HEK293 (cell line): ENCODE measurements around the gene SIRPB2.

Source experiments
- CTCF ChIA-PET: fragments of 350-600 bp; formaldehyde crosslinking; extraction: SDS; loops from one replicate; lab custom pipeline; 2021; ENCODE audit warnings: antibody characterized with exemption; lab: Yijun Ruan, JAX
- POLR2A ChIA-PET: fragments of 300-600 bp; formaldehyde crosslinking; extraction: SDS; loops from one replicate; lab custom pipeline; 2020; ENCODE audit warnings: antibody characterized with exemption, inconsistent platforms; lab: Yijun Ruan, JAX
- H3K27ac ChIP-seq: fragments of 200-500 bp; sonication (Bioruptor generic); 2 replicates; pipeline ENCODE4 v1.5.1; 2014; ENCODE audit warnings: low read depth, low read length, control low read depth, inconsistent platforms; ENCODE audit errors: extremely low read depth
- H3K36me3 ChIP-seq, 2 experiments: fragments of 200-500 bp in 1 of 2; sonication (Bioruptor generic) in 1 of 2; 1 replicate in 1 of 2; 2 replicates in 1 of 2; pipeline ENCODE4 v1.5.1; 2014 to 2017; ENCODE audit warnings: inconsistent platforms in 2 of 2, low read length in 2 of 2; ENCODE audit not compliant: control insufficient read depth in 2 of 2, insufficient read depth in 1 of 2
- H3K4me1 ChIP-seq: fragments of 200-500 bp; sonication (Bioruptor generic); 2 replicates; pipeline ENCODE4 v1.5.1; 2014; ENCODE audit warnings: mild to moderate bottlenecking, low read length, inconsistent platforms; ENCODE audit not compliant: control insufficient read depth, insufficient read depth
- H3K4me3 ChIP-seq: 2 replicates; pipeline ENCODE4 v1.5.1; 2011; ENCODE audit warnings: low read depth, mild to moderate bottlenecking, control low read depth, low read length, moderate library complexity
- H3K9me3 ChIP-seq: fragments of 200-500 bp; sonication (Bioruptor generic); 2 replicates; pipeline ENCODE4 v1.5.1; 2014; ENCODE audit warnings: low read depth, low read length, inconsistent platforms; ENCODE audit not compliant: control insufficient read depth, insufficient read depth
- HOXD13 ChIP-seq: sonication (generic); formaldehyde crosslinking; IDR thresholded peaks from 2 replicates; pipeline ENCODE4 v1.8.0; 2022; ENCODE audit warnings: missing genetic modification reagents, borderline replicate concordance
- PRDM1 ChIP-seq: fragments of 450-650 bp; formaldehyde crosslinking; IDR thresholded peaks from 2 replicates; pipeline ENCODE4; 2016; ENCODE audit warnings: missing biosample characterization, missing genetic modification characterization
- SP3 ChIP-seq: fragments of 450-650 bp; formaldehyde crosslinking; IDR thresholded peaks from 2 replicates; pipeline ENCODE4 v1.5.1; 2016; ENCODE audit warnings: missing biosample characterization, missing genetic modification characterization
- ZNF302 ChIP-seq: fragments of 450-650 bp; formaldehyde crosslinking; IDR thresholded peaks from 2 replicates; pipeline ENCODE4 v1.5.1; 2016; ENCODE audit warnings: missing biosample characterization, missing genetic modification characterization, low read depth
- ZNF48 ChIP-seq: fragments of 450-650 bp; formaldehyde crosslinking; IDR thresholded peaks from 2 replicates; pipeline ENCODE4 v1.5.1; 2016; ENCODE audit warnings: missing biosample characterization, missing genetic modification characterization
- ZNF510 ChIP-seq: fragments of 450-650 bp; formaldehyde crosslinking; IDR thresholded peaks from 2 replicates; pipeline ENCODE4 v1.5.1; 2018; ENCODE audit warnings: mild to moderate bottlenecking, missing genetic modification characterization, missing biosample characterization; ENCODE audit not compliant: insufficient replicate concordance
- ZNF585B ChIP-seq: fragments of 450-650 bp; formaldehyde crosslinking; IDR thresholded peaks from 2 replicates; pipeline ENCODE4 v1.5.1; 2016; ENCODE audit warnings: missing biosample characterization, missing genetic modification characterization
- ZNF626 ChIP-seq: fragments of 450-650 bp; sonication (Bioruptor Pico); formaldehyde crosslinking; IDR thresholded peaks from 2 replicates; pipeline ENCODE4 v1.5.1; 2018; ENCODE audit warnings: missing biosample characterization, missing genetic modification characterization, inconsistent platforms
- ZNF76 ChIP-seq: fragments of 450-650 bp; formaldehyde crosslinking; IDR thresholded peaks from 2 replicates; pipeline ENCODE4; 2016; ENCODE audit warnings: low read depth, missing biosample characterization, missing genetic modification characterization, borderline replicate concordance
- ZNF785 ChIP-seq: fragments of 450-650 bp; formaldehyde crosslinking; IDR thresholded peaks from 2 replicates; pipeline ENCODE4 v1.5.1; 2016; ENCODE audit warnings: missing biosample characterization, missing genetic modification characterization
- ZSCAN23 ChIP-seq: fragments of 450-650 bp; formaldehyde crosslinking; IDR thresholded peaks from 2 replicates; pipeline ENCODE4 v1.5.1; 2016; ENCODE audit warnings: missing biosample characterization, missing genetic modification characterization
- ZSCAN30 ChIP-seq: fragments of 450-650 bp; IDR thresholded peaks from 2 replicates; pipeline ENCODE4 v1.5.1; 2018; ENCODE audit warnings: missing biosample characterization, mild to moderate bottlenecking, missing genetic modification characterization, moderate library complexity
- TF ChIP-seq, protein P1 (sequence below): fragments of 450-650 bp; formaldehyde crosslinking; IDR thresholded peaks from 2 replicates; pipeline ENCODE4 v1.5.1; 2016; ENCODE audit warnings: missing biosample characterization, missing genetic modification characterization
- TF ChIP-seq, protein P2 (sequence below): fragments of 450-650 bp; formaldehyde crosslinking; IDR thresholded peaks from 2 replicates; pipeline ENCODE4; 2016; ENCODE audit warnings: missing biosample characterization, missing genetic modification characterization
- TF ChIP-seq, protein P3 (sequence below): fragments of 450-650 bp; formaldehyde crosslinking; IDR thresholded peaks from 2 replicates; pipeline ENCODE4 v1.5.1; 2017; ENCODE audit warnings: missing biosample characterization, missing genetic modification characterization
- TF ChIP-seq, protein P4 (sequence below): IDR thresholded peaks from 2 replicates; pipeline ENCODE4 v1.6.1; 2011; ENCODE audit warnings: mild to moderate bottlenecking, low read depth, low read length, borderline replicate concordance

Gene SIRPB2

DNA sequence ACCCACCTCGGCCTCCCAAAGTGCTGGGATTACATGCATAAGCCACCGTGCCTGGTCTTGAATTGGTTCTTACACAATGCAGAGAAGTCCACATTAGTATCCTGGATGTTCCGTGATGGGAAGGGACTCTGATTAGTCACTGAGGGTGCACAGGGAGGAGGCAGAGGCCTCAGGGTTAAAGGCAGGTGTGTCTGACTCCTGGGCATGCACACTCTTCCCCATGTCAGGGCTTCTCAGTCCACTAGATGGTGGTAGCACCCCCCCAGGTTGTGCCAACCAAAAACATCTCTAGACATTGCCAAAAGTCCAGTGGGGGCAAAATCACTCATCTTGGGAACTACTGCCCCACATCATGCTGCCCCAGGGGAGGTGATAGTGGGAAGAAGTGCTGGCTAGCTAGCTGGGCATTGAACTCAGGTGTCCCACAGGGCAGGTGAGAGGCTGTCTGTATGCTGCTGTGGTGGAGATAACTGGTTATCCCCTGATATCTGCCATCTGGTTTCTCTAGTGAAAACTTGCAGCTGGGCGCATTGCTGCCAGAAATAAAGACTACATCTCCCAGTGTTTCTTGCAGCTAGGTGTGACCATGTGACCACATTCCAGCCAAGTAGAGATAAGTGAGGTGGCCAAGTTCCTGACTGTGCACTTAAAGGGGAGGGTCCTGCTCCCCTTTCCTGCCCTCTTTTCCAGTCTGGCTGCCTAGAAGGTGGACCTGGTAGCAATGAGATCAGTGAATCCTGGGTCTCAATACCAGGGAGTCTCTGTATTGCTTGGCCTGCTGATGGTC lies 16.2 kb downstream of the SIRPB2 start:
- H3K36me3 ChIP-seq: no peaks in the 10 kb centered on the region
- CTCF ChIA-PET: interaction anchor here (4.3 kb wide), 1 partner anchor 29 kb away, joined by 28 read pairs; no protein-coding TSS in a partner anchor
- no peak for TF ChIP-seq ZNF626 (tag by site-specific recombination)
- TF ChIP-seq, protein P1, sequence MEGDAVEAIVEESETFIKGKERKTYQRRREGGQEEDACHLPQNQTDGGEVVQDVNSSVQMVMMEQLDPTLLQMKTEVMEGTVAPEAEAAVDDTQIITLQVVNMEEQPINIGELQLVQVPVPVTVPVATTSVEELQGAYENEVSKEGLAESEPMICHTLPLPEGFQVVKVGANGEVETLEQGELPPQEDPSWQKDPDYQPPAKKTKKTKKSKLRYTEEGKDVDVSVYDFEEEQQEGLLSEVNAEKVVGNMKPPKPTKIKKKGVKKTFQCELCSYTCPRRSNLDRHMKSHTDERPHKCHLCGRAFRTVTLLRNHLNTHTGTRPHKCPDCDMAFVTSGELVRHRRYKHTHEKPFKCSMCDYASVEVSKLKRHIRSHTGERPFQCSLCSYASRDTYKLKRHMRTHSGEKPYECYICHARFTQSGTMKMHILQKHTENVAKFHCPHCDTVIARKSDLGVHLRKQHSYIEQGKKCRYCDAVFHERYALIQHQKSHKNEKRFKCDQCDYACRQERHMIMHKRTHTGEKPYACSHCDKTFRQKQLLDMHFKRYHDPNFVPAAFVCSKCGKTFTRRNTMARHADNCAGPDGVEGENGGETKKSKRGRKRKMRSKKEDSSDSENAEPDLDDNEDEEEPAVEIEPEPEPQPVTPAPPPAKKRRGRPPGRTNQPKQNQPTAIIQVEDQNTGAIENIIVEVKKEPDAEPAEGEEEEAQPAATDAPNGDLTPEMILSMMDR (tag by site-specific recombination): 0 out of 2 replicates have a peak, but pooled peaks have one; percentile 20
- TF ChIP-seq, all 188 proteins: peak for 1
- Histone ChIP-seq H3K4me3 (no peak overlapping the region), H3K4me1 (no peaks in the 10 kb centered on the region), H3K27ac (no peak overlapping the region), H3K9me3 (no peaks in the 10 kb centered on the region)
- POLR2A ChIA-PET: no interaction called here

DNA sequence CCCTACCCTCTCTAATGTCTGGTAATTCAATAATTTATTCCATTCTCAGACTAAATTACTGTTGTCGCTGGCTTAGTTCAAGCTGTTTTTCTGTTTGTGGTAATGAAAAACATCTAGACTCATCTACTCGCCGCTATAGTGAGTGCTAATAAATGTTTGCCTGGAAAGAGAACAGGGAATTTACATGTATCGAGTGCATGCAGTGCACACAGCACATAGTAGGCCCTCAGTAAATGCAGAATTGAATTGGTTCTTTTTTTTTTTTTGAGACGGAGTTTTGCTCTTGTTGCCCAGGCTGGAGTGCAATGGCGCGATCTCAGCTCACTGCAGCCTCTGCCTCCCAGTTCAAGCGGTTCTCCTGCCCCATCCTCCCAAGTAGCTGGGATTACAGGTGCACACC lies 16.9 kb downstream of the SIRPB2 start:
- H3K36me3 ChIP-seq: no peaks in the 10 kb centered on the region
- CTCF ChIA-PET: interaction anchor here (0.6 to 4.3 kb wide), 2 partner anchors 29 to 518 kb away, joined by 5 to 28 read pairs; no protein-coding TSS in a partner anchor
- TF ChIP-seq, protein P2, sequence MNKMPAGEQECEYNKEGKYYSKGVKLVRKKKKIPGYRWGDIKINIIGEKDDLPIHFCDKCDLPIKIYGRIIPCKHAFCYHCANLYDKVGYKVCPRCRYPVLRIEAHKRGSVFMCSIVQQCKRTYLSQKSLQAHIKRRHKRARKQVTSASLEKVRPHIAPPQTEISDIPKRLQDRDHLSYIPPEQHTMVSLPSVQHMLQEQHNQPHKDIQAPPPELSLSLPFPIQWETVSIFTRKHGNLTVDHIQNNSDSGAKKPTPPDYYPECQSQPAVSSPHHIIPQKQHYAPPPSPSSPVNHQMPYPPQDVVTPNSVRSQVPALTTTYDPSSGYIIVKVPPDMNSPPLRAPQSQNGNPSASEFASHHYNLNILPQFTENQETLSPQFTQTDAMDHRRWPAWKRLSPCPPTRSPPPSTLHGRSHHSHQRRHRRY (tag by site-specific recombination): no peak
- TF ChIP-seq ZNF76 (tag by site-specific recombination) (no peak), PRDM1 (tag by site-specific recombination) (no peak), ZNF585B (no peak), SP3 (tag by site-specific recombination) (no peak), ZSCAN23 (tag by site-specific recombination) (no peak), ZSCAN30 (no peak), ZNF510 (tag by site-specific recombination) (no peak), ZNF785 (tag by site-specific recombination) (no peak), ZNF48 (no peak), ZNF302 (no peak), HOXD13 (no peak)
- TF ChIP-seq, protein P3, sequence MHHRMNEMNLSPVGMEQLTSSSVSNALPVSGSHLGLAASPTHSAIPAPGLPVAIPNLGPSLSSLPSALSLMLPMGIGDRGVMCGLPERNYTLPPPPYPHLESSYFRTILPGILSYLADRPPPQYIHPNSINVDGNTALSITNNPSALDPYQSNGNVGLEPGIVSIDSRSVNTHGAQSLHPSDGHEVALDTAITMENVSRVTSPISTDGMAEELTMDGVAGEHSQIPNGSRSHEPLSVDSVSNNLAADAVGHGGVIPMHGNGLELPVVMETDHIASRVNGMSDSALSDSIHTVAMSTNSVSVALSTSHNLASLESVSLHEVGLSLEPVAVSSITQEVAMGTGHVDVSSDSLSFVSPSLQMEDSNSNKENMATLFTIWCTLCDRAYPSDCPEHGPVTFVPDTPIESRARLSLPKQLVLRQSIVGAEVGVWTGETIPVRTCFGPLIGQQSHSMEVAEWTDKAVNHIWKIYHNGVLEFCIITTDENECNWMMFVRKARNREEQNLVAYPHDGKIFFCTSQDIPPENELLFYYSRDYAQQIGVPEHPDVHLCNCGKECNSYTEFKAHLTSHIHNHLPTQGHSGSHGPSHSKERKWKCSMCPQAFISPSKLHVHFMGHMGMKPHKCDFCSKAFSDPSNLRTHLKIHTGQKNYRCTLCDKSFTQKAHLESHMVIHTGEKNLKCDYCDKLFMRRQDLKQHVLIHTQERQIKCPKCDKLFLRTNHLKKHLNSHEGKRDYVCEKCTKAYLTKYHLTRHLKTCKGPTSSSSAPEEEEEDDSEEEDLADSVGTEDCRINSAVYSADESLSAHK (tag by site-specific recombination): no peak
- TF ChIP-seq, protein P4, sequence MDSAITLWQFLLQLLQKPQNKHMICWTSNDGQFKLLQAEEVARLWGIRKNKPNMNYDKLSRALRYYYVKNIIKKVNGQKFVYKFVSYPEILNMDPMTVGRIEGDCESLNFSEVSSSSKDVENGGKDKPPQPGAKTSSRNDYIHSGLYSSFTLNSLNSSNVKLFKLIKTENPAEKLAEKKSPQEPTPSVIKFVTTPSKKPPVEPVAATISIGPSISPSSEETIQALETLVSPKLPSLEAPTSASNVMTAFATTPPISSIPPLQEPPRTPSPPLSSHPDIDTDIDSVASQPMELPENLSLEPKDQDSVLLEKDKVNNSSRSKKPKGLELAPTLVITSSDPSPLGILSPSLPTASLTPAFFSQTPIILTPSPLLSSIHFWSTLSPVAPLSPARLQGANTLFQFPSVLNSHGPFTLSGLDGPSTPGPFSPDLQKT: no peak
- TF ChIP-seq, all 188 proteins: peak for 0
- no peak overlapping the region for H3K4me3 ChIP-seq
- H3K27ac ChIP-seq: no peak overlapping the region
- H3K4me1 ChIP-seq: peaks cover 5% of the 10 kb centered on the region
- no peaks in the 10 kb centered on the region for H3K9me3 ChIP-seq
- POLR2A ChIA-PET: no interaction called here
